GM13977 (cell line): Measurements from ENCODE around the gene AGBL4.

ENCODE experiments used
- DNase-seq: peaks from one replicate; pipeline ENCODE4 v3.0.0; 2012; ENCODE audit warnings: low spot score
- in situ Hi-C: fragments of 300-500 bp; cut with MboI; formaldehyde crosslinking; loops from one replicate; pipeline ENCODE4 v1.12.0; 2022; ENCODE audit warnings: low sequenced_read_pairs, low pct_unique_long_range_greater_than_20kb, mixed read lengths, inconsistent platforms; ENCODE audit not compliant: unreplicated experiment
- TF ChIP-seq, protein P1 (sequence below): IDR thresholded peaks from 2 replicates; pipeline ENCODE4 v1.5.1; 2012; ENCODE audit warnings: mild to moderate bottlenecking, control low read depth; ENCODE audit not compliant: insufficient read depth; ENCODE audit errors: extremely low read depth, missing control alignments

AGBL4 gene

DNA sequence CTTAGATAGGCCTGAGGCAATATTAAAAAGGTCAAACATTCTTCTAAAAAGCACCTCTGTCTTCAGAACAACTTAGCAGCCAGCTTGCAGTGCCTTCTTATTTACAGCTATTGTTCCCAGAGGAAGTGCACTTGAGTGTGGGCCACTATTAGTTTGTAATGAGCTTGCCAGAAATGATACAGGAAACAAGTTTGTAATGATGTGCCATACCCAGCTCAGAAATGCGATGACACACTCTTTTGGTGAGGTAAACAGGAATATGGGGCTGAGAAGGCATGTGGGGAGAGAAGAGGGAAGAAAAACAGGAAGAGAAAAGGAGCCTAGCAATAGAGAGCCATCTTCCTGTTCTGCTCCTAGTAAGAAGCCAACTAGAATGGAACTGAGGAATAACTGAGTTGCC is 295.4 kb downstream of the AGBL4 start:
- in situ Hi-C loops, result no loop called here
- TF ChIP-seq, protein P1, sequence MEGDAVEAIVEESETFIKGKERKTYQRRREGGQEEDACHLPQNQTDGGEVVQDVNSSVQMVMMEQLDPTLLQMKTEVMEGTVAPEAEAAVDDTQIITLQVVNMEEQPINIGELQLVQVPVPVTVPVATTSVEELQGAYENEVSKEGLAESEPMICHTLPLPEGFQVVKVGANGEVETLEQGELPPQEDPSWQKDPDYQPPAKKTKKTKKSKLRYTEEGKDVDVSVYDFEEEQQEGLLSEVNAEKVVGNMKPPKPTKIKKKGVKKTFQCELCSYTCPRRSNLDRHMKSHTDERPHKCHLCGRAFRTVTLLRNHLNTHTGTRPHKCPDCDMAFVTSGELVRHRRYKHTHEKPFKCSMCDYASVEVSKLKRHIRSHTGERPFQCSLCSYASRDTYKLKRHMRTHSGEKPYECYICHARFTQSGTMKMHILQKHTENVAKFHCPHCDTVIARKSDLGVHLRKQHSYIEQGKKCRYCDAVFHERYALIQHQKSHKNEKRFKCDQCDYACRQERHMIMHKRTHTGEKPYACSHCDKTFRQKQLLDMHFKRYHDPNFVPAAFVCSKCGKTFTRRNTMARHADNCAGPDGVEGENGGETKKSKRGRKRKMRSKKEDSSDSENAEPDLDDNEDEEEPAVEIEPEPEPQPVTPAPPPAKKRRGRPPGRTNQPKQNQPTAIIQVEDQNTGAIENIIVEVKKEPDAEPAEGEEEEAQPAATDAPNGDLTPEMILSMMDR, result no peak
- no peak for DNase-seq

DNA sequence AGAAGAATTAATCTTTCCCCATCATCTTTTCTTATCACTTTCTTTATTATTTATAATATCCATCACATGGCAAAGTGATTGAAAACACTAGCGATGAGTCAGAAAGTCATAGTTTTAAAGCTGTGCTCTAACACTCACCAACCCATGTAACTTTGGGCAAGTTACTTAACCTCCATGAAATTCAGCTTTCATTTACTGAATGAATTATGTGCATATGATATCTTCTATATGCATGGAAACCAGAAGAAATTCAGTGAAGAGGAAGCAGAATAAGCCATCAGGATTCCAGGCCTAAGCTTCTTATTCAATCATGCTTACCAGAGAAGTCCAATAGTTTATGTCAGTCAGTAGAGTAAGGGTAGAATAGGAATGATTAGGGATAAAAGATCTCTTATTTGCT is 300.1 kb downstream of the AGBL4 start:
- in situ Hi-C loops, result no loop called here
- DNase-seq, result no peak
- TF ChIP-seq, protein P1, result no peak

DNA sequence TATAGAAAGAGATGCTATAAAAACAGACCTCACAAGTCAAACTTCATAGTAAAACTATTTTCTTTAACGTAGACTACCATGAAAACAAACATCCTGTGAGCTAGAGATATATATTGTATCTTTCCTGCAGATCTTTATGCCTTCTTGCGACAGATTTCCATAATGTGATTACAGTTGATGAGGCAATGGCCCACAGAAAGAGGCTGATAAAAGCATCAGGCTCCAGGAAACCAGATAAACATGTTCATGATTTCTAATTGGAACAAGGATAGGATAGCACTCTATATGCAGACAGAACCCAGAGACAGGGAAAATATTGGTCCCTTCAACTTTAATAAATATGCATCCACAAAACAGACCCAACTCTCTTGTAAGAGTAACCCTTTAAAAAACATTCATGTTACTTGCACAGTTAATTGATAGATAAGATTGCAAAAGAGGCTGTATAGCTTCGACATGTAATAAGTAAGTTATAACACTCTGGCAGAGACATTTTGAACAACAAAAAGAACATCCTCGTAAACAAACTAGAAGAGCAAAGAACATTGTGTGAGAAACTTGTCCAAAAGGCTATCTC is 329.4 kb downstream of the AGBL4 start:
- in situ Hi-C loops, result no loop called here
- TF ChIP-seq, protein P1, result no peak
- no peak for DNase-seq

DNA sequence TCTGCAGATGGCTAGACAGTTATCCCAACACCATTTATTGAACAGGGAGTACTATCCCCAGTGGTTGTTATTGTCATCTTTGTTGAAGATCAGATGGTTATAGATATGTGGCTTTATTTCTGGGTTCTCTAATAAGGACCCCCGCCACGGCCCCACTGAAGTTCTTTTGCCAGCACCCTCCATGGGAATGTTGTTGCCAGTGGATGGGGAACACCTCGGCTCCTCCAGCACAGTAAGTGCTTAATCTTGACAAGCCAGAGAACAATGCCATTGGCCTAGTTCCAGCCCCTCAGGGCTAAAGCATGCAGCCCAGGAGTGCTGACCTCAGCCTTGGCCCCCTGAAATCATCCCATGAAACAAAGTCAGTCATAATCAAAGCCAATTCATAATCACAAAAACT is 337.6 kb downstream of the AGBL4 start:
- TF ChIP-seq, protein P1, result no peak

DNA sequence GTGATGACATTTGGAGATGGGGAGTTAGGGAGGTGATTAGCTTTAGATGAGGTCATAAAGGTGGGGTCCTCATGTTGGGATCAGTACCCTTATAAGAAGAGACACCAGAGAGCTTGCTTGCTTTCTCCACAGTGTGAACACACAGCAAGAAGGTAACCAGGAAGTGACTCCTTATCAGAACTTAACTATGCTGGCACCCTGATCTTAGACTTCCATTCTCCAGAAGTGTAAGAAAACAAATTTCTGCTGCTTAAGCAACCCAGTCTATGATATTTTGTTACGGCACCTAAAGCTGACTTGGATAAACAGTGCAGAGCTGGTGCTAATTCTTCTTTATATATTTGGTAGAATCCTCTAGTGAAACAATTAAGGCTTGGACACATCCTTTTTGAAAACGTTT is 346.0 kb downstream of the AGBL4 start:
- TF ChIP-seq, protein P1, result no peak
- no peak for DNase-seq
- in situ Hi-C loops, result no loop called here

More for the DNA sequence above, 337.6 kb downstream of the AGBL4 start:
- in situ Hi-C loops, result no loop called here
- DNase-seq, result no peak

DNA sequence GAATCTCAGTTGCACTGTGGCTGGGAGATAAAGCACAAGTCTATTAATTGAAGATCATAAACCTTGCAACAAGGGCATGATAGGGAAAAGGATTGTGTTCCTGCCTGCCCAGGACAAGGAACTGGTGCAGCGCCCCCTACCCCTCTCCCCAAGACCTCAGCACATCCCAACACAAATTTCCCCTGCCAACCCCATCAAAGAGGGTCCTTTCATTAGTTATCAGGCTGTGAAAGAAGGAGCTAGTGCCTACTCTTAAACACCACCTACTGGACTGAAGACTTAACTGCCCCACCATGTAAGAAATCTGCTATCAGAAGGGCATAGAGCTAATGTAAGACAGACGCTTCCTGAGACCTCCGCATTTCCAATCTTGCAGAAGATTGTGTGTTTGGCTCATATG is 372.6 kb downstream of the AGBL4 start:
- in situ Hi-C loops, result no loop called here
- no peak for DNase-seq
- TF ChIP-seq, protein P1, result no peak

- no peak for DNase-seq
- TF ChIP-seq, protein P1, result no peak
- in situ Hi-C loops, result no loop called here
These were observed 393.6 kb downstream of the AGBL4 start for GRCh38 chr1:49630156-49630555.
